Upper lobe of left lung (tissue), 6 donors: ENCODE data around the gene PUSL1. TPM values are rescaled to one million over a fixed set of nuclear protein-coding genes. Genes with fewer than 3 reads are reported as not detected.
A peak's percentile ranks its signal among the peaks of the same experiment; 100 is the strongest.

Source experiments
- ATAC-seq, 2 donors: fragments of 200-7000 bp; cut with Tn5 transposase; one replicate each; pipeline ENCODE4 v1.9.1; 2022; ENCODE audit warnings: mild to moderate bottlenecking in 2 of 2, moderate library complexity in 2 of 2; ENCODE audit not compliant: low FRiP score in 2 of 2
- DNase-seq, 2 donors: peaks; one replicate each; pipeline ENCODE4 v3.0.0-alpha.2; 2019 to 2020
- H3K27ac ChIP-seq, 4 donors: fragments of 200-600 bp; sonication (generic); one replicate each; pipeline ENCODE4 v1.5.1; 2016 to 2019
- H3K27me3 ChIP-seq, 4 donors: fragments of 200-600 bp; sonication (generic); one replicate each; pipeline ENCODE4 v1.5.1; 2017 to 2019
- H3K36me3 ChIP-seq, 4 donors: fragments of 200-600 bp; sonication (generic); one replicate each; pipeline ENCODE4 v1.5.1; 2016 to 2019
- H3K4me1 ChIP-seq, 4 donors: fragments of 200-600 bp; sonication (generic); one replicate each; pipeline ENCODE4 v1.5.1; 2018 to 2019
- H3K4me3 ChIP-seq, 4 donors: fragments of 200-600 bp; sonication (generic); one replicate each; pipeline ENCODE4 v1.5.1; 2017 to 2019; ENCODE audit warnings: mild to moderate bottlenecking in 2 of 4, moderate library complexity in 1 of 4
- H3K9me3 ChIP-seq, 4 donors: fragments of 200-600 bp; sonication (generic); one replicate each; pipeline ENCODE4 v1.5.1; 2018 to 2019
- CTCF ChIP-seq, 6 experiments: fragments of 450-650 bp in 4 of 6; fragments of 200-600 bp in 2 of 6; sonication (generic) in 2 of 6; IDR thresholded peaks; one replicate each; pipeline ENCODE4 v1.5.1; 2016 to 2019; ENCODE audit warnings: antibody characterized with exemption in 6 of 6
- EP300 ChIP-seq, 4 donors: sonication (generic); formaldehyde crosslinking; IDR thresholded peaks; one replicate each; pipeline ENCODE4 v1.5.1; 2017; ENCODE audit warnings: antibody characterized with exemption in 4 of 4, control low read depth in 2 of 4
- POLR2A ChIP-seq, 4 donors: fragments of 450-650 bp; IDR thresholded peaks; one replicate each; pipeline ENCODE4 v1.5.1; 2016 to 2017; ENCODE audit warnings: antibody characterized with exemption in 4 of 4, mild to moderate bottlenecking in 2 of 4
- POLR2AphosphoS5 ChIP-seq, 2 donors: sonication (generic); formaldehyde crosslinking; IDR thresholded peaks; one replicate each; pipeline ENCODE4 v1.5.1; 2017; ENCODE audit warnings: antibody characterized with exemption in 2 of 2
- WGBS, 2 donors: methylation state at CpG; one replicate each; pipeline ENCODE4 v1.1.5; 2017 to 2018; 5-methylcytosine and 5-hydroxymethylcytosine counted together
- total RNA-seq, 6 donors: library from RNA; depleted of rRNA in 4 of 6; stranded (reverse); fragments of >200 nt in 4 of 6; gene quantifications; one replicate each; pipeline versions ENCODE4 v1.1.0 to v1.2.1, GENCODE V29; 2016 to 2021
- donor health status: DM: no; HTN: no; CAD: no; lungs with moderate emphysema.
- donor health status: DM: no; HTN: yes; CAD: no; lungs with severe emphysema.

Gene PUSL1
- total RNA-seq, 6 donors from 2014 or later = 16.8 to 38.8 (median 23.0) TPM

- no peak for TF ChIP-seq CTCF (IDR thresholded peaks at IDR 0.05)
- TF ChIP-seq EP300 (IDR thresholded peaks at IDR 0.05) = no peak
- TF ChIP-seq POLR2AphosphoS5 (IDR thresholded peaks at IDR 0.05) = no peak
- no peak for TF ChIP-seq POLR2A (IDR thresholded peaks at IDR 0.05)
- no peak overlapping the region for H3K27ac ChIP-seq
- no peaks in the 10 kb centered on the region for H3K27me3 ChIP-seq
- no peaks in the 10 kb centered on the region for H3K9me3 ChIP-seq
- DNase-seq (peak in 1 of 2 donors; percentile 85), ATAC-seq (no peak)
- H3K36me3 ChIP-seq = peaks cover 3 to 70% (median 44%) of the 10 kb centered on the region in 4 donors
- WGBS, 2 donors = 95 to 100% methylated on average over 2 to 32 of the region's 36 CpGs
- no peaks in the 10 kb centered on the region for H3K4me1 ChIP-seq
- H3K4me3 ChIP-seq = no peak overlapping the region
Measured at GRCh38 chr1:1338278-1338677, 29.9 kb downstream of the PUSL1 start.

- Histone ChIP-seq H3K27ac (no peak overlapping the region), H3K4me3 (no peak overlapping the region), H3K9me3 (no peaks in the 10 kb centered on the region), H3K27me3 (no peaks in the 10 kb centered on the region), H3K4me1 (peaks cover 2 to 19% (median 11%) of the 10 kb centered on the region in 4 donors), H3K36me3 (peaks cover 3 to 68% (median 44%) of the 10 kb centered on the region in 4 donors)
- TF ChIP-seq POLR2A (IDR thresholded peaks at IDR 0.05) = no peak
- no peak for TF ChIP-seq POLR2AphosphoS5 (IDR thresholded peaks at IDR 0.05)
- TF ChIP-seq EP300 (IDR thresholded peaks at IDR 0.05) = no peak
- no peak for TF ChIP-seq CTCF (IDR thresholded peaks at IDR 0.05)
- ATAC-seq (no peak), DNase-seq (peak in 1 of 2 donors; percentile 68)
- WGBS, 2 donors = 91 to 93% methylated on average over 23 of the region's 23 CpGs
Measured at GRCh38 chr1:1340185-1340584, 31.8 kb downstream of the PUSL1 start.

- WGBS, 2 donors = 94 to 96% methylated on average over 35 to 36 of the region's 36 CpGs
- Histone ChIP-seq H3K9me3 (no peaks in the 10 kb centered on the region), H3K4me1 (peaks cover 10 to 27% (median 19%) of the 10 kb centered on the region in 4 donors), H3K27ac (no peak overlapping the region), H3K27me3 (no peaks in the 10 kb centered on the region), H3K36me3 (peaks cover 3 to 61% (median 42%) of the 10 kb centered on the region in 4 donors), H3K4me3 (no peak overlapping the region)
- no peak for TF ChIP-seq POLR2AphosphoS5 (IDR thresholded peaks at IDR 0.05)
- TF ChIP-seq POLR2A (IDR thresholded peaks at IDR 0.05) = no peak
- no peak for TF ChIP-seq CTCF (IDR thresholded peaks at IDR 0.05)
- TF ChIP-seq EP300 (IDR thresholded peaks at IDR 0.05) = no peak
- peak in 1 of 2 donors; percentile 47 for DNase-seq
- ATAC-seq = no peak
Measured at GRCh38 chr1:1340791-1341548, 32.6 kb downstream of the PUSL1 start.

- peak in 1 of 2 donors; percentile 72 for DNase-seq
- no peak for ATAC-seq
Measured at GRCh38 chr1:1341549-1342021, 33.2 kb downstream of the PUSL1 start.

More at GRCh38 chr1:1341549-1342021, 33.2 kb downstream of the PUSL1 start:
- no peaks in the 10 kb centered on the region for H3K9me3 ChIP-seq
- H3K27me3 ChIP-seq = no peaks in the 10 kb centered on the region
- WGBS, 2 donors = 91 to 95% methylated on average over 17 of the region's 17 CpGs
- peaks cover 3 to 54% (median 39%) of the 10 kb centered on the region in 4 donors for H3K36me3 ChIP-seq
- TF ChIP-seq POLR2A (IDR thresholded peaks at IDR 0.05) (no peak), POLR2AphosphoS5 (IDR thresholded peaks at IDR 0.05) (no peak), EP300 (IDR thresholded peaks at IDR 0.05) (no peak), CTCF (IDR thresholded peaks at IDR 0.05) (no peak)
- no peak overlapping the region for H3K4me3 ChIP-seq
- no peak overlapping the region for H3K27ac ChIP-seq
- H3K4me1 ChIP-seq = peaks cover 16 to 33% (median 25%) of the 10 kb centered on the region in 4 donors
